Left renal pelvis (tissue), 4 donors: ENCODE results near the gene SH2D1B. TPM values are rescaled to one million over a fixed set of nuclear protein-coding genes. Genes with fewer than 3 reads are reported as not detected.
"Not testable (repeated sequence)": the region's sequence is repeated elsewhere in the genome, so short reads cannot be mapped to it uniquely, and the experiment has no call there.

ENCODE experiments used
- DNase-seq, 4 donors: peaks; one replicate each; pipeline ENCODE4 v3.0.0-alpha.2; 2013; ENCODE audit warnings: low read depth in 4 of 4, low spot score in 3 of 4
- polyA plus RNA-seq, 4 donors: library from polyadenylated mRNA; unstranded; fragments of 120-200 nt; gene quantifications; one replicate each; pipeline ENCODE4 v1.2.1, GENCODE V29; 2013; ENCODE audit not compliant: insufficient read length in 4 of 4

Gene SH2D1B
- polyA plus RNA-seq, 4 donors: 0.09 to 0.37 (median 0.21) TPM

DNA sequence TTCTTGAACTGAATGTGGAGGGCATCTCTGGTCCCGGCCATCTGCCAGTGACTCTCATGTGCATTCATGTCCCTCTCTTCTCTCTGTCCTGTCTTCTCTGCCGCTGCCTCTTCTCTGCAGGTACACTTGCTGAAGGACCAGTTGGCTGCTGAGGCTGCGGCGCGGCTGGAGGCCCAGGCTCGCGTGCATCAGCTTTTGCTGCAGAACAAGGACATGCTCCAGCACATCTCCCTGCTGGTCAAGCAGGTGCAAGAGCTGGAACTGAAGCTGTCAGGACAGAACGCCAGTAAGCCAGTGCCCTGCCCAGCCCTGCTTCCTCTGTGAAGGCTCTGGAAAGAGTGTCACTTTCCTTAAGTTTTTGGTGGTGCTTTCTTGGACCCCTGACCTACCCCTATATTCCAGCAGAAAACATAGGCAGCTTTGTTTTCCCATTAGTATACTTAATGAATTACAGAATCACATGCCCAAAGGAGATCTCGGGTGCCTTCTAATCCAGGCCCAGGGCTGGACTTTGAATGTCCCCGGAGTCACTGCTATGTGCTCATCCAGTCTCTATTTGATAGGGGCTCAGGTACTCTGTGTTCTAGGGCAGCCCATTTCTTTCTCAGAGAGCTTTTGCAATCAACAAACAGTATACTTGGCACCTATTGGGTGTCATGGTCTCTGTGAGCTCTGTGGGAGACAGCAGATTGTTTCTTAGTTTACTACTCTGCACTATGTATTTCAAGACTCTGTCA, 46.5 kb downstream of the SH2D1B start:
- no peak for DNase-seq

DNA sequence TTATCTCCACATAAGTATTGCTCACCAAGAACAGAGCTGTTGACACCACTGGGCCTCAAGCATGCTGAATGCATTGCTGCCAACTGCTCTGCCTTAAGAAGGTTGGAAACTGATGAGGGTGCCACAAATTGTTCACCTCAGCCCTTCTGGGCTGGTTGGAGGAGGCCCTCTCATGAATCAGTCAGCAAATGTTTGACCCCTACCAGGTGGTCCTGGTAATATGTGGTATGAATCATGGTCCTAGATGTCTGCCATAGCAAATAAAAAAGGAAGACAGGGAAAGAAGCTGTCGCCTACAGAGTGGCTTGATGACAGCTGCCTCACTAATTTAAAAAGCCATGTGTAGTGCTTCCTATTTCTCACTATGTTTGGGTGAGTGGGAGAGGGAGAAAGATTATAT, 47.4 kb downstream of the SH2D1B start:
- no peak for DNase-seq

DNA sequence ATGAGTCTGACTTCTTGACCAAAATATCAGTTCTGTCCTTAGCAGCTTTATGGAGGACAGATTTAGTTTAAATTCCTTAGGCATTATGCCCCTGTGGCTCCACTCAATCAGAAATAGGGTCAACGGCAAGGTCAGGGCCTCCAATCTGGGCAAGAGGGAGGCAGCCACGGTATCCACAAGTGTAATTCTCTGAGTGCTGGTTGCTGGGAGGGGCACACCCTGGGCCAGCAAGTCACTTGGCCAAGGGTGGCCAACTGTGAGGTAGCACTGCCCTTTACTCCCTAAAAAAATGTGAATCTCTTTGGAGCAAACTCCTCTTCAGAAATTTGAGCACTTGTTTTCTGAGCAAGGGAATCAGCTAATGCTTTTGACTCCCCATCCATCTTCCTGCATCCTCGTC, 48.1 kb downstream of the SH2D1B start:
- no peak for DNase-seq

DNA sequence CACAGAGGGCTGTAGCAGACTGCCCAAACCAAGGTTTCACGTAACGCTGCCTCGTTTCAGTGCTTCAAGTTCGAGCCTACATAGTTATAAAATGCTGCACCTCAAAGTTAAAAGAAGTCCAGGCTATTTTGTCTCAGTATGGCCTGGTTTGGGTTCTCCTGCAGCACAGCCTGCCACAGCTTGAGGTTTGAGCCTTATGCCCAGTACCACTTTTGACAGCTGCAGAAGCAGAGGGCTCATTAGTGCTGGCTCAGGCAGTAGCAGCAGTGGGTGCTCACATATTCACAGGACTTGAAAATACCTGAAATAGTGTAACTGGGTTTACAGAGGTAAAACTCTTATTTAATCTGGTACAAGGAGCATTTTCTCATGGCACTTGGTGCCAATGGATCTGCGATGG, 50.6 kb downstream of the SH2D1B start:
- DNase-seq: no peak

DNA sequence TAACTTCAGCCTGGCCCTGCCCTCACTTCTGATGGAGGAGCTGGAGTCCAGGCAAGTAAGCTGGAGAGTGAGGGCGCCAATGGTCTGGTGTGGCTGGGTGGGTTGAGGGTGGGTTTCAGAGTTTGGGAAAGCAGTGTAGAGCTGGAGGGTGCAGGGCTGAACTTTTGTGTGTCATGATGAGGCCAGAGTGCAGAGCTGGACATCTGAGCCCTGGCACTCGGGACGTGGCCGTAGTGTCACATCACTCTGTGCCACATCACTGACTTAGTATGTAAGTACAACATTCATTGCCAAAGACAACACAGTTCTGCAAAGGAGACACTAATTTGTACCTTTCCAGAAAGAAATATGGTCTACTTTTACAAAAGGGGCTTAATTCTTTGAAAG, 51.1 kb downstream of the SH2D1B start:
- no peak for DNase-seq

DNA sequence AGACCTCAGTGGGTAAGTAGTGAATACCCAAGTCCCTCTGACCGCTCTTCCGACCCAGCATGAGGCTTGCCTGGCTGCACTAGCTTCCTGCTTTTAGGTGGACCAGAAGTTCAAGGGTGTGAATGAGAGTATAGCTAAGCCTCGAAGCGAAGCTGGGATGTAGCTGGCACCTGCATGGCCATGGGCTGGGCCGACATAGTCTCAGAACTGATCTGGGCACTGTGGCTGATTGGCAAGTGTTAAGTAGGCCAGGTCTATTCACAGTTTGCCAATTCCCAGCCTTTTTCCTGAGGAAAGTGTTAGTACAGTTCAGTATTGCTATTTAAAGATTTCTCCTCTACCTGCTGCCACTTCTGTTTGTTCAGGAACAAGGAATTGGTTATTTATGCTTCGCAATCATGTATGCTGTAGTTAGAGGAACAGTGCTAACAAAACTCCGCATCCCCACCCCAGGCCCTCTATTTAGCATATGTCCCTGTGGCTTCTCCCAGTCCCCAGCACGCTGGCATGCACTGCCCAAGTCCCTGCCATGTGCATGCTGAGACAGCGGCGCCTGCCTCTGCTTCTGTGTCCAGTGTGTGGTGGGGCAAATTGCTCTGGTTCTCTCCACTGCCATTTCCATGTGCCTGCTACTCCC, 51.6 kb downstream of the SH2D1B start:
- no peak for DNase-seq

DNA sequence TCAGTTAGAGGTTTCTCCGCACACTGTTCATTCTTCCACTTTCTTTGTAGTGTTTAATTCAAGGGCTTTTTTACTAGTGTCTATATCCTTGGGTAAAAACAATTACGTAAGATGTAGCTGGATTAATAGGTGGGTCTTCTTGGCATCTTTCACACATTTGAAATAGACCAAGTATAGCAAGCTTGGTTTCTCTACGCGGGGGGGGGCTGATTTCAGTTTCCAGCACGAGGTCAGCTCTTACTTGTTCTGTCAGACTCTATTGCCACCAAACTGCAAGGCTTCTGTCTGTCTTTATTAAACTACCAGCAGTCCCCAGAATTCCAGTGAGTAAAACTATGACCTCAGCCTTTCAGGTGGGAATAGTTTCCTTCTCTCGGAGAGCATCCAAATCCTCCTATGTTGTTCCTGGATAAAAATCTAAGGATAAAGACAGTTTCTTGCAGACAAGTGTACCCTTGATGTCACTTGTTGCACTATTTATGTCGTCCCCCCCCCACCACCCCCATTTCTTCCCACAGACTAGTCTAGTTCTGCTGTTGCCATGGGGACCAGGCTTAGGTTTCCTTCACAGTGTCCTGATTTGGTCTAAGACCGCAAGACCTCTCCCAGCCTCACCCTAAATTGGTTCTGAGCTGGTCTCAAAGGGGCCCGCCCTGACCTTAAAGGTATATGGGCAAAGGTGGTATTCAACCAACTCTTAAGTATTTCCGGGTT, 52.3 kb downstream of the SH2D1B start:
- DNase-seq: no peak

DNA sequence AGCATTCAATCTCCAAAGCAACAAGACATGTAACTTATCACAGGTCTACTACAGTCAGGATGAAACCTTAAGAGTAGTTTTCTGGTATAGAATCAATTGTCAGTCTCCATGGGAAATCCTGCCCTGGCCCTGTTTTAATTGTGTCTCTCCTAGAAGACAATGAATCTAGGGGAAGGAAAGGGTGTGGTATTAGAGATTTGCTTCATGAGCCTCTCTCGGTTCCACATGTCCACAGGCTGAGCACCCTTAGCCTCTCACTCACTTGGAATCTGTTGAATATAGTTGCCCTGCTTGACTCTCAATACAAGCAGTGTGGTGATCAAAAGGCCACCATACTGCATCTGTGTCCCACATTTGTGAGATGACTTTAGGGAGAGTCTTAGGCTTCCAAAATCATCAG, 53.0 kb downstream of the SH2D1B start:
- DNase-seq: no peak

DNA sequence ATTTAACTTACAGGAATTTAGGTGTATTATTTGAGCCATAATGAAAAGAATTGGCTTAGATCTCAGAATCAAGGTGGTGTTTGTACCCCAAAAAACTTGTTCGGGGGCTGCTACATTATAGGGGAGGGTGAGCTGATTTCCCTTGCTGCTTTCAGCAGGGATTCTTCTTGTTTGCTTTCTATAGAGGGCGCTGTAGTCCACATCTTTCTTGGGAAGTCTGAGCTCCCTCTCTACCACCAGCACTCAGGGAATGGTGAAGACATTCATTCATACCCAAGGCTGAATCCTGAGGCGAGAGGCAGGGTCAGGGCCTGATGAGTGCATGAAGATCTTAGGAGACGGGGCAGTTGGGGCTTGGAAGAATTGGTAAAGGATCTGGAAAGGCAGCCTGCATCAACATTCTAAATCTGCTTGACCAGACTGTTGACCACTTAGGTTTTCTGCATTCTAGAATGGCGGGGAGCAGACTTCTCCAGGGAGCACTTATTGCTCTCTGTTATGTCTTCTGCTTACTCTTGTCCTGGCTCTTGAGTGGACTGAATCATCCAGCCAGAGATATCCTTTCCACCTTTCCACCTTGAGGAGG, 54.2 kb downstream of the SH2D1B start:
- no peak for DNase-seq

DNA sequence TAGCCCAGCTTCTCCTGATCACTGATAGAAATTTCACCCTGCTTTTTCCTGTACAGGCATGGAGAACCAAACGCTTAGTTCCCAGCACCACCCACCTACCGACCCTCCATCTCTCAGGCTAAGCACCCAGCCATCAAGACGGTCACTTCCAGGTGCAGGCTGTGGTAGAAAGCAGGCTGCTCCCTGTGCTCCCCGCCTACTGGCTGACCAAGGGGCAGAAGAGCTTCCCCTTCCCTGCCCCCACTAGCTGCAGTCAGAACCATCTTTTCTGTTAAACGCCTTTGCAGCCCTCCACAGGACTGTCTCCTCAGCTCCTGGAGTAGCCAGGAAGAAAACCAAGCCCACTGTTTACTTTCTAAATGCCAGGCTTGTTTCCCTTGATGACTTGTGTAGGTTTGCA, 58.2 kb downstream of the SH2D1B start:
- DNase-seq: no peak

DNA sequence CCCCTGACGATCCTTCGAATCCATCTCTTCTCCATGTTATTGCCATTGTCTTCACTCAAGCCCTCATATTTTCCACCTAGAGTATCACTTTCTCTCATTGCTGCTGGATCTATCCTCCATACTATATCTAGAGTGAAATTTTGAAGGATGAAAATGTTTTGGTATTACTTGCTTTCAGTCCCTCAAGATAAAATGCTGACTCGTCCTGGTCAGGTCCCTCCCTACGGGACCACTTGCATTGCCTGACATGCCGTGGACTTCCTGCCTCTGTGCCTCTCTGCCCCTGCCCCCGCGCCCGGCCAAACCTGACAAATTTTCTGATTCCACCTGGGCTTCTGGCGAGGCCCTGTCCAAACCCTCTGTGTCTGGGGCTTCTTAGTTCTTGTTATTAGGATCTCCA, 58.9 kb downstream of the SH2D1B start:
- DNase-seq: no peak

DNA sequence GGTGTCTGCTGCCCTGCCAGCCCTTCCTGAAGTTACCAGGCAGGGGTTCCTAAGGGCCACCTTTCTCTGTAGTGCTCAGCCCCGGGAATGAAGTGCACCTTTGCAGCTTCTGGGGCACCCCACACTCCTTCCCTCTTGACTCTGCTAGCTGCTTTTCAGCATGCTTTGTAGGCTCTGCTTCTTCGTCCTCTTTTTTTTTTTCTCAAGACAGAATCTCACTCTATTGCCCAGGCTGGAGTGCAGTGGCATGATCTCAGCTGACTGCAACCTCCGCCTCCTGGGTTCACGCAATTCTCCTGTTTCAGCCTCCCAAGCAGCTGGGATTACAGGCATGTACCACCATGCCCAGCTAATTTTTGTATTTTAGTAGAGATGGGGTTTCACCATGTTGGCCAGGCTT, 60.1 kb downstream of the SH2D1B start:
- DNase-seq: not testable (repeated sequence)

DNA sequence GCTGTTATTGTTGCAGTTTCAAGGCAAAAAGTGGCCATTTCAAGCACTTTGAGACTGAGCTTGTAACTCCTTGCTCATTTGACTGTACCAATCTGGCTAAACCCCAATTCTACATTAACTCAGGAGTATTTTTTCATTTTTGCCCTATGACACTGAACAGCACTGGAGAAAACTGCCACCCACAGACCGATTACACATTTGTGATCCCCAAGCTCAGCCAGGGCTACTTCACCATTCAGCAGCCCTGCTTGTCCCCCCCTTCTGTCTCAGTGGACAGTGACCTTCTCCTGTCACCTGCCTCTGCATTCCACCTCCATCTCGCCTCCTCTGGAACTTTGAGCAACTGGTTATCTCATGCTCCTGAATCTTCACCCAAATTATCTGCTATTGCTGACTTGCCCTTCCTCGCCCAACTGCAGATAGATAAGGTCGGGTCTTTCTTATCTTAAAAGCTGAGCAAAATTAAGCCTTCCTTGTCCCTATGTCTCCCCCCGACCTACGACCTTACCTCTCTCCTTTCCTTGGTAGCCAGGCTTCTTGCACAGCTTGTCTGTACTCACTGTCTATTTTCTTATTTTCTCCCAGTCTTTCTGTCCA, 60.6 kb downstream of the SH2D1B start:
- DNase-seq: no peak

DNA sequence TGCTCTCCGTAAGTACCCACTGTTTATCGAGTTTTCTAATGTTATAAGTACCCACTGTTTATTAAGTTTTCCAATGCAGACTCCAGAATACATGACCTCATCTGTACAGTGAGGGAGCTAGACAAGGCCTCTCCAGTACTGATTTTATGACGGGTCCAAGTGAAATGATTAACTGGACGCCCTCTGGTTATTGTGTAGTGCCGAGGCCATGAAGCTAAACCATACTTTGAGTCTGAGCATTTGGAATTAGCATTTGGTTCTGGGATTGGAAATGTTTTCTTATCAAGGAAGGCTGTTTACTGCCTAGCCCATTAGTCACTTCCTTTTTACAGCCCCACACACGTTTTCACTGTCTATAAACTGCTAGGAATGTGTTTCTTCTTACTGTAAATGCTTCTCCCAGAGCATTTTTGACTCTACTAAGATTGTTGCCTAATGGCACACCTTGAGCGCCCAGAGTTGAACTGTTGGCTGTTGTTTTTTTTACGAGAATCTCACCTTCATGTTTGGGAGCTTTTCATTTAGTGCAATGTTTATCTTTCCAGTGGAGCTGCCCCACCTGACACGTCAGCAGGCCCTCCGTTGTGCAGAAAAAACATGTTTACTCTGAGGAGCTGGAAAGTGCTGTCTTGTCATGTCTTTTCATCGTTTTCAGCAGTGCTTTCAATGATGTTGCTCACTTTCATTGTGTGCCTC, 62.2 kb downstream of the SH2D1B start:
- DNase-seq: peak in 3 of 4 donors; percentile 24 to 45 (median 34)

DNA sequence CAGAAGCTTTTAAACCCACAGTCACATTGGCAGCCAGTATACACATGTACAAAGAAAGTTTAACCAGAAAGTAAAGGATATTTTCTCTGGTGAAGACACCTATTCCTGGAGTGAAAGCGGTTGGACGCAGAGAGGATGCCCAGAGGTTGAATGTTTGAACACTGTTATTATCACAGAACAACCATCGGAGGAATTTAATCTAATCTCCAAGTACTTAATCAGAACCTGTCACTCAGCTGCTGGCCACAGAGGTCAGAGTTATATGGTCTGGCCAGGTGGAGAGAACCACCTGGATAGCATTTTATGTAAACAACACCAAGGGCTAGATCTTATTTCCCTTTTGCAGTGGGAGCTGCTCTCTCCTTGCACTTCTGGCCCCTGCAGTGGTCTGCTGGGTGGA, 64.7 kb downstream of the SH2D1B start:
- no peak for DNase-seq

Other genes starting within 250 kb of the SH2D1B start
- 1 to 10 TPM in 2 of 4 donors, under 1 TPM in 2; 0.08 to 3.8 (median 1.8) TPM for gene SPATA46, start 35.3 kb downstream of the SH2D1B start, polyA plus RNA-seq
- gene C1orf226, start 30.4 kb downstream of the SH2D1B start, polyA plus RNA-seq: 10 to 100 TPM in 3 of 4 donors, 1 to 10 TPM in 1; 4.8 to 22.8 (median 17.9) TPM
- gene UHMK1, start 85.7 kb upstream of the SH2D1B start, polyA plus RNA-seq: 10 to 100 TPM; 22.9 to 41.4 (median 39.2) TPM
- gene UAP1, start 149.6 kb upstream of the SH2D1B start, polyA plus RNA-seq: 10 to 100 TPM; 33.2 to 48.2 (median 38.1) TPM
- 10 to 100 TPM; 17.5 to 91.3 (median 26.7) TPM for gene DDR2, start 220.3 kb upstream of the SH2D1B start, polyA plus RNA-seq